H9 (cell line): Measurements from ENCODE around the gene ZFAND3. TPM values are rescaled to one million over a fixed set of nuclear protein-coding genes. Genes with fewer than 3 reads are reported as not detected.

Experiments
- DNase-seq: peaks from one replicate; pipeline ENCODE4 v3.0.0-alpha.2; 2017
- H2AFZ ChIP-seq: one replicate; pipeline ENCODE4 v1.6.1; 2013; ENCODE audit warnings: mild to moderate bottlenecking, low read length, control low read depth, moderate library complexity
- H2AK5ac ChIP-seq: 2 replicates; pipeline ENCODE4 v1.6.1; 2013; ENCODE audit warnings: low read length, control low read depth, mixed read lengths; ENCODE audit not compliant: insufficient read length
- H2BK120ac ChIP-seq: one replicate; pipeline ENCODE4 v1.6.1; 2013; ENCODE audit warnings: low read depth, mild to moderate bottlenecking, low read length, control low read depth, inconsistent platforms; ENCODE audit not compliant: poor library complexity, severe bottlenecking
- H2BK12ac ChIP-seq: 2 replicates; pipeline ENCODE4 v1.6.1; 2013; ENCODE audit warnings: low read length, control low read depth, mixed read lengths, low read depth; ENCODE audit not compliant: insufficient read length
- H2BK15ac ChIP-seq: 2 replicates; pipeline ENCODE4 v1.6.1; 2013; ENCODE audit warnings: low read depth, low read length, control low read depth
- H2BK20ac ChIP-seq: one replicate; pipeline ENCODE4 v1.6.1; 2013; ENCODE audit warnings: low read depth, mild to moderate bottlenecking, low read length, control low read depth, inconsistent platforms; ENCODE audit not compliant: poor library complexity, severe bottlenecking
- H2BK5ac ChIP-seq: 2 replicates; pipeline ENCODE4 v1.6.1; 2013; ENCODE audit warnings: low read length, control low read depth, mixed read lengths; ENCODE audit not compliant: insufficient read length
- H3K14ac ChIP-seq: 2 replicates; pipeline ENCODE4 v1.6.1; 2013; ENCODE audit warnings: low read length, control low read depth; ENCODE audit not compliant: insufficient read depth
- H3K18ac ChIP-seq: 2 replicates; pipeline ENCODE4 v1.6.1; 2013; ENCODE audit warnings: low read depth, mild to moderate bottlenecking, mixed read lengths, low read length, control low read depth; ENCODE audit not compliant: insufficient read length
- H3K23ac ChIP-seq: 2 replicates; pipeline ENCODE4 v1.6.1; 2013; ENCODE audit warnings: low read length, control low read depth, mixed read lengths, low read depth; ENCODE audit not compliant: insufficient read length
- H3K23me2 ChIP-seq: 2 replicates; pipeline ENCODE4 v1.6.1; 2013; ENCODE audit warnings: low read depth, mild to moderate bottlenecking, mixed read lengths, low read length, control low read depth; ENCODE audit not compliant: insufficient read length, poor library complexity, severe bottlenecking
- H3K27ac ChIP-seq: 2 replicates; pipeline ENCODE4 v1.5.1; 2013; ENCODE audit warnings: low read length, control low read depth, mixed read lengths, low read depth; ENCODE audit not compliant: insufficient read length
- H3K27me3 ChIP-seq: 2 replicates; pipeline ENCODE4 v1.6.1; 2013; ENCODE audit warnings: low read length, control low read depth, inconsistent platforms; ENCODE audit not compliant: insufficient read depth
- H3K4ac ChIP-seq: 2 replicates; pipeline ENCODE4 v1.6.1; 2013; ENCODE audit warnings: low read depth, mild to moderate bottlenecking, control low read depth, inconsistent platforms, low read length, moderate library complexity
- H3K4me1 ChIP-seq: 2 replicates; pipeline ENCODE4 v1.6.1; 2013; ENCODE audit warnings: low read length, control low read depth, inconsistent platforms; ENCODE audit not compliant: insufficient read depth
- H3K4me2 ChIP-seq: 2 replicates; pipeline ENCODE4 v1.6.1; 2013; ENCODE audit warnings: low read length, control low read depth, mixed read lengths; ENCODE audit not compliant: insufficient read length, insufficient read depth
- H3K56ac ChIP-seq: 2 replicates; pipeline ENCODE4 v1.6.1; 2013; ENCODE audit warnings: low read depth, mild to moderate bottlenecking, mixed read lengths, low read length, control low read depth; ENCODE audit not compliant: insufficient read length
- H3K79me1 ChIP-seq: 2 replicates; pipeline ENCODE4 v1.6.1; 2013; ENCODE audit warnings: low read depth, mild to moderate bottlenecking, moderate library complexity, low read length, control low read depth, inconsistent platforms; ENCODE audit not compliant: insufficient read depth, poor library complexity, severe bottlenecking
- H3K79me2 ChIP-seq: 2 replicates; pipeline ENCODE4 v1.6.1; 2013; ENCODE audit warnings: low read length, control low read depth, inconsistent platforms; ENCODE audit not compliant: insufficient read depth
- H3K9ac ChIP-seq: 2 replicates; pipeline ENCODE4 v1.6.1; 2013; ENCODE audit warnings: low read length, control low read depth, mixed read lengths; ENCODE audit not compliant: insufficient read length; ENCODE audit errors: extremely low read depth
- H3K9me3 ChIP-seq: one replicate; pipeline ENCODE4 v1.6.1; 2013; ENCODE audit warnings: low read depth, low read length, inconsistent platforms; ENCODE audit not compliant: control insufficient read depth
- H3T11ph ChIP-seq: one replicate; pipeline ENCODE4 v1.6.1; 2013; ENCODE audit warnings: mild to moderate bottlenecking, low read length, control low read depth, inconsistent platforms
- H4K20me1 ChIP-seq: one replicate; pipeline ENCODE4 v1.6.1; 2013; ENCODE audit not compliant: control insufficient read depth, insufficient read length, insufficient read depth
- H4K5ac ChIP-seq: 2 replicates; pipeline ENCODE4 v1.6.1; 2013; ENCODE audit warnings: low read depth, mild to moderate bottlenecking, mixed read lengths, low read length, control low read depth; ENCODE audit not compliant: insufficient read length
- H4K8ac ChIP-seq: replicated peaks from 2 replicates; pipeline ENCODE4 v1.6.1; 2013; ENCODE audit warnings: low read length, control low read depth, mixed read lengths, low read depth; ENCODE audit not compliant: insufficient read length
- H4K91ac ChIP-seq: 2 replicates; pipeline ENCODE4 v1.6.1; 2013; ENCODE audit warnings: low read depth, mild to moderate bottlenecking, moderate library complexity, mixed read lengths, low read length, control low read depth; ENCODE audit not compliant: insufficient read length
- H3K27ac Mint-ChIP-seq, 3 experiments: 2 replicates in 2 of 3; 3 replicates in 1 of 3; pipeline ENCODE4 v1.8.0; 2020 to 2021; ENCODE audit warnings: mixed read lengths in 3 of 3, mild to moderate bottlenecking in 1 of 3, moderate library complexity in 1 of 3
- H3K27me3 Mint-ChIP-seq: 2 replicates; pipeline ENCODE4 v1.8.0; 2021; ENCODE audit warnings: low read depth, mild to moderate bottlenecking, moderate library complexity, mixed read lengths
- H3K36me3 Mint-ChIP-seq, 3 experiments: 2 replicates in 2 of 3; 3 replicates in 1 of 3; pipeline ENCODE4 v1.8.0; 2020 to 2021; ENCODE audit warnings: low read depth in 3 of 3, mixed read lengths in 3 of 3; ENCODE audit not compliant: insufficient read depth in 1 of 3
- H3K4me1 Mint-ChIP-seq, 2 experiments: 2 replicates each; pipeline ENCODE4 v1.8.0; 2020; ENCODE audit warnings: mixed read lengths in 2 of 2
- H3K4me3 Mint-ChIP-seq, 2 experiments: 2 replicates in 1 of 2; 3 replicates in 1 of 2; pipeline ENCODE4 v1.8.0; 2020 to 2021; ENCODE audit warnings: mild to moderate bottlenecking in 2 of 2, mixed read lengths in 2 of 2, moderate library complexity in 1 of 2
- H3K9me3 Mint-ChIP-seq, 2 experiments: 2 replicates in 1 of 2; 3 replicates in 1 of 2; pipeline ENCODE4 v1.8.0; 2020; ENCODE audit warnings: mild to moderate bottlenecking in 2 of 2, mixed read lengths in 2 of 2, moderate library complexity in 1 of 2
- WGBS: extraction: QIAGEN DNeasy Blood & Tissue Kit; methylation state at CpG from one replicate; pipeline ENCODE4 v1.1.7; 2013; ENCODE audit warnings: missing lambda C conversion rate, low lambda C conversion rate, mixed read lengths; ENCODE audit not compliant: insufficient read length; ENCODE audit errors: extremely low coverage; 5-methylcytosine and 5-hydroxymethylcytosine counted together
- total RNA-seq: library from RNA; stranded (reverse); gene quantifications from 2 replicates; pipeline ENCODE4 v1.2.1, GENCODE V29; 2021
- TF ChIP-seq, protein P1 (sequence below): fragments of 200-600 bp; sonication (generic); conservative IDR thresholded peaks from 3 replicates; pipeline ENCODE4 v1.8.0; 2021; ENCODE audit warnings: antibody characterized with exemption, mild to moderate bottlenecking

ZFAND3 gene
- total RNA-seq, 1 experiment from 2014 or later: 57.7 TPM

GRCh38 chr6:37956711-37957275 lies 137.3 kb downstream of the ZFAND3 start:
- Histone ChIP-seq H4K8ac (no peak overlapping the region), H3K4me1 (no peaks in the 10 kb centered on the region), H3K14ac (no peak overlapping the region), H2BK20ac (no peak overlapping the region), H3K4me2 (no peak overlapping the region), H4K91ac (no peak overlapping the region), H3K27ac (no peak overlapping the region), H3K27me3 (no peaks in the 10 kb centered on the region), H2BK5ac (no peak overlapping the region), H2BK120ac (no peak overlapping the region), H3K79me1 (peaks cover 10% of the 10 kb centered on the region), H3K23ac (no peak overlapping the region), H2BK12ac (no peak overlapping the region), H3T11ph (no peak overlapping the region), H4K20me1 (no peaks in the 10 kb centered on the region), H3K9me3 (no peaks in the 10 kb centered on the region), H2AK5ac (no peak overlapping the region), H3K18ac (no peak overlapping the region), H2AFZ (no peak overlapping the region), H4K5ac (no peak overlapping the region), H3K9ac (no peak overlapping the region), H2BK15ac (no peak overlapping the region), H3K23me2 (no peaks in the 10 kb centered on the region), H3K79me2 (peaks cover 2% of the 10 kb centered on the region; the same call in 1 of the 2 replicates), H3K56ac (no peak overlapping the region), H3K4ac (no peak overlapping the region)
- Mint-ChIP-seq H3K27ac (no peak overlapping the region), H3K4me1 (peaks cover 5 to 6% of the 10 kb centered on the region in 2 experiments; a peak in 3 of 4 replicates), H3K4me3 (no peak overlapping the region), H3K36me3 (peaks cover 2 to 4% (median 2%) of the 10 kb centered on the region in 3 experiments; a peak in 5 of 7 replicates), H3K27me3 (no peaks in the 10 kb centered on the region), H3K9me3 (no peaks in the 10 kb centered on the region; a peak in 2 of 5 replicates)
- no peak for DNase-seq
- WGBS: no CpG with 5 or more reads among the region's 5 CpGs
- TF ChIP-seq, protein P1, sequence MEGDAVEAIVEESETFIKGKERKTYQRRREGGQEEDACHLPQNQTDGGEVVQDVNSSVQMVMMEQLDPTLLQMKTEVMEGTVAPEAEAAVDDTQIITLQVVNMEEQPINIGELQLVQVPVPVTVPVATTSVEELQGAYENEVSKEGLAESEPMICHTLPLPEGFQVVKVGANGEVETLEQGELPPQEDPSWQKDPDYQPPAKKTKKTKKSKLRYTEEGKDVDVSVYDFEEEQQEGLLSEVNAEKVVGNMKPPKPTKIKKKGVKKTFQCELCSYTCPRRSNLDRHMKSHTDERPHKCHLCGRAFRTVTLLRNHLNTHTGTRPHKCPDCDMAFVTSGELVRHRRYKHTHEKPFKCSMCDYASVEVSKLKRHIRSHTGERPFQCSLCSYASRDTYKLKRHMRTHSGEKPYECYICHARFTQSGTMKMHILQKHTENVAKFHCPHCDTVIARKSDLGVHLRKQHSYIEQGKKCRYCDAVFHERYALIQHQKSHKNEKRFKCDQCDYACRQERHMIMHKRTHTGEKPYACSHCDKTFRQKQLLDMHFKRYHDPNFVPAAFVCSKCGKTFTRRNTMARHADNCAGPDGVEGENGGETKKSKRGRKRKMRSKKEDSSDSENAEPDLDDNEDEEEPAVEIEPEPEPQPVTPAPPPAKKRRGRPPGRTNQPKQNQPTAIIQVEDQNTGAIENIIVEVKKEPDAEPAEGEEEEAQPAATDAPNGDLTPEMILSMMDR: no peak
